HepG2 (cell line): ENCODE data around the gene HYCC1. TPM values are rescaled to one million over a fixed set of nuclear protein-coding genes. Genes with fewer than 3 reads are reported as not detected.
A peak's percentile ranks its signal among the peaks of the same experiment; 100 is the strongest.

Source experiments
- ATAC-seq: fragments of 200-7000 bp; cut with Tn5 transposase; 3 replicates; pipeline ENCODE4 v1.9.1; 2020; ENCODE audit warnings: mild to moderate bottlenecking, moderate library complexity
- BruUV-seq: library from RNA; stranded (reverse); fragments of 400-500 nt; replicated peaks from 2 replicates; lab custom pipeline; 2021; lab: Mats Ljungman, UMichigan
- CTCF ChIA-PET: fragments of 300-600 bp; formaldehyde crosslinking; extraction: SDS; loops from one replicate; lab custom pipeline; 2021; ENCODE audit warnings: low total read pairs, inconsistent platforms, low intra/inter-chr PET ratio; lab: Yijun Ruan, JAX
- POLR2A ChIA-PET: fragments of 350-600 bp; sonication (Branson Sonifier 250); formaldehyde crosslinking; loops from one replicate; lab custom pipeline; 2020; ENCODE audit warnings: antibody characterized with exemption, inconsistent platforms; lab: Yijun Ruan, JAX
- DNase-seq: peaks from one replicate; pipeline ENCODE4 v3.0.0-alpha.2; 2015; ENCODE audit warnings: low spot score
- FAIRE-seq: peaks from 3 replicates; lab custom pipeline; 2011; peaks lifted over from hg19 to GRCh38; lab: Jason Lieb, UNC
- H2AFZ ChIP-seq: one replicate; pipeline ENCODE4 v1.6.1; 2011; ENCODE audit warnings: low read length, inconsistent platforms
- H3K27ac ChIP-seq: fragments of 300-600 bp; 3 replicates; pipeline ENCODE4 v1.8.0; 2011; ENCODE audit warnings: mixed run types, mild to moderate bottlenecking, mixed read lengths, low read length, inconsistent platforms; ENCODE audit not compliant: insufficient read depth; ENCODE audit errors: extremely low read length
- H3K27me3 ChIP-seq, 2 experiments: fragments of 200-600 bp in 1 of 2; 2 replicates in 1 of 2; 3 replicates in 1 of 2; pipeline versions ENCODE4 v1.6.0 to v1.8.0; 2011; ENCODE audit warnings: low read length in 2 of 2, mild to moderate bottlenecking in 2 of 2, moderate library complexity in 2 of 2, inconsistent platforms in 1 of 2; ENCODE audit not compliant: insufficient read depth in 2 of 2, control insufficient read depth in 1 of 2
- H3K36me3 ChIP-seq, 2 experiments: fragments of 200-600 bp in 1 of 2; replicated peaks in 1 of 2; 2 replicates in 1 of 2; 3 replicates in 1 of 2; pipeline versions ENCODE4 v1.5.1 to v1.8.0; 2011; ENCODE audit warnings: low read length in 2 of 2, inconsistent platforms in 1 of 2; ENCODE audit not compliant: insufficient read depth in 2 of 2, control insufficient read depth in 1 of 2
- H3K4me1 ChIP-seq: 2 replicates; pipeline ENCODE4 v1.5.1; 2012; ENCODE audit warnings: low read length, inconsistent platforms; ENCODE audit not compliant: insufficient read depth
- H3K4me2 ChIP-seq: 2 replicates; pipeline ENCODE4 v1.6.0; 2011; ENCODE audit warnings: low read depth, low read length, inconsistent platforms
- H3K4me3 ChIP-seq, 3 experiments: fragments of 200-600 bp in 1 of 3; sonication (generic), shearing (Covaris generic) in 1 of 3; replicated peaks in 1 of 3; 2 replicates each; pipeline ENCODE4 v1.5.1; 2011 to 2016; ENCODE audit warnings: low read length in 3 of 3, inconsistent platforms in 2 of 3, low read depth in 2 of 3, mild to moderate bottlenecking in 2 of 3, control low read depth in 1 of 3, mixed read lengths in 1 of 3; ENCODE audit not compliant: insufficient read depth in 1 of 3
- H3K79me2 ChIP-seq: one replicate; pipeline ENCODE4 v1.6.1; 2011; ENCODE audit warnings: low read length, inconsistent platforms; ENCODE audit not compliant: insufficient read depth
- H3K9ac ChIP-seq: 2 replicates; pipeline ENCODE4 v1.6.0; 2011; ENCODE audit warnings: mild to moderate bottlenecking, low read depth, low read length, inconsistent platforms; ENCODE audit not compliant: insufficient read depth
- H3K9me3 ChIP-seq: 2 replicates; pipeline ENCODE4 v1.5.1; 2012; ENCODE audit warnings: mild to moderate bottlenecking, low read length
- H4K20me1 ChIP-seq: 2 replicates; pipeline ENCODE4 v1.6.0; 2011; ENCODE audit warnings: inconsistent platforms, mild to moderate bottlenecking, low read length, moderate library complexity; ENCODE audit not compliant: insufficient read depth
- CENPT ChIP-seq: sonication (generic); formaldehyde crosslinking; IDR thresholded peaks from 2 replicates; pipeline ENCODE4 v1.8.0; 2022; ENCODE audit warnings: low read depth, mild to moderate bottlenecking, moderate library complexity, missing genetic modification reagents
- EP300 ChIP-seq, 3 experiments: sonication (generic) in 1 of 3; formaldehyde crosslinking in 1 of 3; IDR thresholded peaks; 2 replicates each; pipeline versions ENCODE4 v1.5.1 to v1.6.1; 2011 to 2020; ENCODE audit warnings: low read depth in 2 of 3, low read length in 2 of 3, borderline replicate concordance in 1 of 3, improper control_type of control experiment in 1 of 3, mild to moderate bottlenecking in 1 of 3, missing genetic modification reagents in 1 of 3, moderate library complexity in 1 of 3
- HMGXB3 ChIP-seq: sonication (generic); formaldehyde crosslinking; IDR thresholded peaks from 2 replicates; pipeline ENCODE4 v1.4.0; 2020; ENCODE audit warnings: missing genetic modification reagents, borderline replicate concordance
- HNF1A ChIP-seq, 2 experiments: sonication (generic) in 1 of 2; formaldehyde crosslinking in 1 of 2; IDR thresholded peaks; 2 replicates each; pipeline versions ENCODE4 v1.4.0 to v1.6.1; 2016 to 2020; ENCODE audit warnings: borderline replicate concordance in 1 of 2, low read depth in 1 of 2, mild to moderate bottlenecking in 1 of 2, missing genetic modification reagents in 1 of 2
- NFE2L1 ChIP-seq: sonication (generic); formaldehyde crosslinking; IDR thresholded peaks from 2 replicates; pipeline ENCODE4 v1.4.0; 2020; ENCODE audit warnings: missing genetic modification reagents, mild to moderate bottlenecking, borderline replicate concordance
- PITX1 ChIP-seq: sonication (generic); formaldehyde crosslinking; IDR thresholded peaks from 2 replicates; pipeline ENCODE4 v1.5.1; 2020; ENCODE audit warnings: mild to moderate bottlenecking, missing genetic modification reagents
- WGBS: methylation state at CpG from one replicate; pipeline ENCODE4 v1.1.6; 2017; ENCODE audit warnings: low lambda C conversion rate; 5-methylcytosine and 5-hydroxymethylcytosine counted together
- in situ Hi-C: cut with HindIII; loops from 2 replicates; pipeline ENCODE4 v1.10.0; 2017; ENCODE audit warnings: low pct_unique_long_range_greater_than_20kb; ENCODE audit not compliant: extremely low pct_ligation_motif_present
- intact Hi-C: fragments of 100-400 bp; cut with micrococcal nuclease; formaldehyde crosslinking; loops from one replicate; pipeline ENCODE4 v1.10.0; 2022; ENCODE audit not compliant: unreplicated experiment
- polyA plus RNA-seq, 8 experiments: library from polyadenylated mRNA; depleted of rRNA in 3 of 8; stranded (reverse) in 7 of 8; unstranded in 1 of 8; fragments of >200 nt; fragmentation: Illumina TruSeq in 4 of 8; extraction: Trizol in 4 of 8; gene quantifications; 2 replicates each; pipeline versions ENCODE4 v1.2.1 to v1.2.3, GENCODE V29; 2011 to 2016; ENCODE audit warnings: low read depth in 4 of 8, missing spikeins in 1 of 8, mixed read lengths in 1 of 8; ENCODE audit not compliant: insufficient read depth in 1 of 8
- total RNA-seq, 5 experiments: library from RNA; depleted of rRNA; stranded (reverse); fragments of >200 nt; fragmentation: Illumina TruSeq; extraction: Trizol; gene quantifications; 2 replicates each; pipeline ENCODE4 v1.2.3, GENCODE V29; 2016; ENCODE audit warnings: low read depth in 1 of 5
- TF ChIP-seq, protein P1 (sequence below): sonication (generic); formaldehyde crosslinking; IDR thresholded peaks from 2 replicates; pipeline ENCODE4 v1.5.0; 2020; ENCODE audit warnings: mild to moderate bottlenecking, missing genetic modification reagents

Gene HYCC1
- total and polyA plus RNA-seq, 2 of the 13 experiments (the other 11 are each of a cell fraction or from before 2014, with no cell fraction given), result 9.5 to 41.8 TPM

DNA sequence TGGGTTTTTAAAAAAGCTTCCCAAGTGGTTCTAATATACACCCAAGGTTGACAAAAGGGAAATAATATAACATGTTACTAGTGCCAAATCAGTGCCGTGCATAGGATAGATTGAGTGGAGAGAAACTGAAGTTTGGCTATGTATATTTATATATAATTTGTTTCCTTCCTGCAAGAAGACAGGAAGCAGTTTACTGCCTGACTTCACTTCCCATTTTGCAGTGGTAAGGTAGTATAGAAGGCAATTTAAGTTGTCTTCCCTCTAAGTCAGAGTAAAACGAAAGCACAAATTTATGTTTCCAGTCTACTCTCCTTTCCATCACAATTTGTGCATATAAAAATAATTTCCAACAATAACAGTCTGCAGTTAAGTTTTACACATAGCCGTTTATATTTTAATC lies 3.4 kb upstream of the HYCC1 start (continued):
- no peak for TF ChIP-seq CENPT (CRISPR knock-in tag)
- TF ChIP-seq NFE2L1 (CRISPR knock-in tag), result no peak
- TF ChIP-seq, all 625 proteins: peak for 0

DNA sequence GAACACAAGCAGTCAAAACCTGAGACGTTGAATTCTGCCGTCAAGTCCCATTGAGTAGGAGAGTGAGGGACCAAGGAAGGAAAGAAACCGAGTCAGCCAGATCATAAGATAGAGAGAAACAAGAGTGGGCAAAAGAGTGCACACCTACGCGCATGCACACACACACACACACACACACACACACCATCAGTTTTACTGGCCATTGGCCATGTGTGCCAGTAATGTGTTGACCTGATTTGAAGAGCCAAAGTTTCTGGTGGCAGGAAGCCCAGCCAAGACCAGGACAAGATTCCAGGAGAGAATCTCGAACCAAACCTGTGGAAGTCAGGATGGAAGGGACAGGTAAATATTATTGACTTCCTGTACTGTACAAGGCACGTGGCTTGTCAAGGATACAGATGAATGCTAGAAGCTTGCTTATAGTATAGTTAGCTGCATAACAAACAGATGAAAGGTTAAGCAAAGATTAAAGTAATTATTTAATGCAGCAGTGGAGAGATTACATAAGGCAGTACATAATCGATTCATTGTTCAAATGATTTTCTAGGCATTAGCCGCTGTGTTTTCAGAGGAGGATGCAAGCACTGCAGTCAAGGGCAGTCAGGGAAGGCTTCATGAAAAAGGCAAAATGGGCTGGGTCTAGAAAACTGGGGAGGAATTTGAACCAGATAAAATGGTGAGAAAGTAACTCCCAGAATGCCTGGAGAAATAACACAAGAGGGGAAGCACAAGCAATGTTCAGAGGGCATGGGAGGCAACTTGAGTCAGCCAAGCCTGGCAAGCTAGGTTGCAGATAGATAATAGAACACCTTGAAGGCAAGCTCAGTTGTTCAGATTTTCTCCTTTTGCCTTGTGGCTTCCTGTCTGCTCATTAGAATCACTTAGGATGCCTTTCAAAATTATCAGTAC lies 2.7 kb upstream of the HYCC1 start:
- H3K9me3 ChIP-seq, result no peaks in the 10 kb centered on the region
- H3K4me1 ChIP-seq, result peaks cover 43% of the 10 kb centered on the region
- 0 out of 3 replicates have a peak, but pooled peaks have one; percentile 2 for ATAC-seq
- H2AFZ ChIP-seq, result no peak overlapping the region
- peaks cover 0 to 5% of the 10 kb centered on the region in 2 experiments; a peak in 2 of 5 replicates for H3K27me3 ChIP-seq
- CTCF ChIA-PET, result no interaction called here
- in situ Hi-C loops, result no loop called here
- FAIRE-seq, result no peak
- H3K36me3 ChIP-seq, result no peaks in the 10 kb centered on the region
- H3K79me2 ChIP-seq, result peaks cover 14% of the 10 kb centered on the region
- BruUV-seq, result no TSS peak
- peak overlapping the region; percentile 60 for H3K4me2 ChIP-seq
- no peak overlapping the region for H3K4me3 ChIP-seq
- intact Hi-C loops, result no loop called here
- H3K9ac ChIP-seq, result no peak overlapping the region
- H4K20me1 ChIP-seq, result peaks cover 2% of the 10 kb centered on the region; the same call in 1 of the 2 replicates
- H3K27ac ChIP-seq, result peak overlapping the region; percentile 2
- 39% methylated on average over 9 of the region's 9 CpGs for WGBS
- POLR2A ChIA-PET, result no interaction called here
- DNase-seq, result peak; percentile 72
- no peak for TF ChIP-seq HNF1A (IDR thresholded peaks at IDR 0.05; ENCODE audit: low read depth)
- TF ChIP-seq HNF1A (CRISPR knock-in tag; IDR thresholded peaks at IDR 0.05; ENCODE audit: borderline replicate concordance), result peak; percentile 40; the same call in 1 of the 2 replicates
- no peak for TF ChIP-seq HMGXB3 (CRISPR knock-in tag)
- TF ChIP-seq PITX1 (CRISPR knock-in tag), result 0 out of 2 replicates have a peak, but pooled peaks have one; percentile 25
- TF ChIP-seq, protein P1, sequence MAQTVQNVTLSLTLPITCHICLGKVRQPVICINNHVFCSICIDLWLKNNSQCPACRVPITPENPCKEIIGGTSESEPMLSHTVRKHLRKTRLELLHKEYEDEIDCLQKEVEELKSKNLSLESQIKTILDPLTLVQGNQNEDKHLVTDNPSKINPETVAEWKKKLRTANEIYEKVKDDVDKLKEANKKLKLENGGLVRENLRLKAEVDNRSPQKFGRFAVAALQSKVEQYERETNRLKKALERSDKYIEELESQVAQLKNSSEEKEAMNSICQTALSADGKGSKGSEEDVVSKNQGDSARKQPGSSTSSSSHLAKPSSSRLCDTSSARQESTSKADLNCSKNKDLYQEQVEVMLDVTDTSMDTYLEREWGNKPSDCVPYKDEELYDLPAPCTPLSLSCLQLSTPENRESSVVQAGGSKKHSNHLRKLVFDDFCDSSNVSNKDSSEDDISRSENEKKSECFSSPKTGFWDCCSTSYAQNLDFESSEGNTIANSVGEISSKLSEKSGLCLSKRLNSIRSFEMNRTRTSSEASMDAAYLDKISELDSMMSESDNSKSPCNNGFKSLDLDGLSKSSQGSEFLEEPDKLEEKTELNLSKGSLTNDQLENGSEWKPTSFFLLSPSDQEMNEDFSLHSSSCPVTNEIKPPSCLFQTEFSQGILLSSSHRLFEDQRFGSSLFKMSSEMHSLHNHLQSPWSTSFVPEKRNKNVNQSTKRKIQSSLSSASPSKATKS (CRISPR knock-in tag), result no peak
- TF ChIP-seq EP300 (IDR thresholded peaks at IDR 0.05; ENCODE audit: low read depth in 2 of 2, low read length in 2 of 2), result peak in 1 of 2 experiments; percentile 50; a peak in 2 of 4 replicates
- TF ChIP-seq EP300 (CRISPR knock-in tag; IDR thresholded peaks at IDR 0.05; ENCODE audit: borderline replicate concordance), result no peak
